ENCODE data around the gene PPDPF.

Gene PPDPF

GRCh38 chr20:63499338-63499969, 21.1 kb upstream of the PPDPF start:
- Histone ChIP-seq H3K4me3 (ENCODE audit: low read length) (no peak overlapping the region), H4K20me1 (ENCODE audit: control insufficient read depth, insufficient read depth, low read depth, low read length) (peaks cover 9% of the 10 kb centered on the region; the same call in 1 of the 2 replicates), H3K4me2 (ENCODE audit: low read length) (no peak overlapping the region; the same call in 1 of the 2 replicates), H3K79me2 (ENCODE audit: control insufficient read depth, low read length) (no peaks in the 10 kb centered on the region), H3K4me1 (ENCODE audit: control insufficient read depth, low read length) (peaks cover 20% of the 10 kb centered on the region), H3F3A (ENCODE audit: control insufficient read depth, insufficient read depth) (no peaks in the 10 kb centered on the region; the same call in 1 of the 2 replicates), H3K27me3 (ENCODE audit: control insufficient read depth, low read length) (peaks cover 7% of the 10 kb centered on the region; the same call in 1 of the 2 replicates), H3K36me3 (ENCODE audit: control insufficient read depth, low read length) (no peaks in the 10 kb centered on the region), H3K27ac (ENCODE audit: low read depth, low read length) (no peak overlapping the region), H3K9me3 (ENCODE audit: control insufficient read depth, insufficient read depth, low read length) (no peaks in the 10 kb centered on the region), H3K9me2 (replicated peaks; ENCODE audit: control insufficient read depth, low read length) (no peaks in the 10 kb centered on the region)
- no peak for TF ChIP-seq CTCF (IDR thresholded peaks at IDR 0.05; ENCODE audit: low read depth, low read length, poor library complexity, severe bottlenecking)
- no peak for TF ChIP-seq EZH2phosphoT487 (IDR thresholded peaks at IDR 0.05; ENCODE audit: borderline replicate concordance, low read length)

- no peaks in the 10 kb centered on the region; the same call in 1 of the 2 replicates for H3F3A ChIP-seq (ENCODE audit: control insufficient read depth, insufficient read depth)
- no peak overlapping the region for H3K4me3 ChIP-seq (ENCODE audit: low read length)
- no peak for TF ChIP-seq EZH2phosphoT487 (IDR thresholded peaks at IDR 0.05; ENCODE audit: borderline replicate concordance, low read length)
- TF ChIP-seq CTCF (IDR thresholded peaks at IDR 0.05; ENCODE audit: low read depth, low read length, poor library complexity, severe bottlenecking), result no peak
- no peaks in the 10 kb centered on the region for H3K9me2 ChIP-seq (replicated peaks; ENCODE audit: control insufficient read depth, low read length)
- H3K79me2 ChIP-seq (ENCODE audit: control insufficient read depth, low read length), result no peaks in the 10 kb centered on the region
- H3K27ac ChIP-seq (ENCODE audit: low read depth, low read length), result no peak overlapping the region
- peaks cover 7% of the 10 kb centered on the region; the same call in 1 of the 2 replicates for H3K27me3 ChIP-seq (ENCODE audit: control insufficient read depth, low read length)
- H3K4me2 ChIP-seq (ENCODE audit: low read length), result no peak overlapping the region
- H4K20me1 ChIP-seq (ENCODE audit: control insufficient read depth, insufficient read depth, low read depth, low read length), result peaks cover 9% of the 10 kb centered on the region; the same call in 1 of the 2 replicates
- H3K36me3 ChIP-seq (ENCODE audit: control insufficient read depth, low read length), result no peaks in the 10 kb centered on the region
- peaks cover 20% of the 10 kb centered on the region for H3K4me1 ChIP-seq (ENCODE audit: control insufficient read depth, low read length)
- no peaks in the 10 kb centered on the region for H3K9me3 ChIP-seq (ENCODE audit: control insufficient read depth, insufficient read depth, low read length)
Observed at GRCh38 chr20:63500151-63500901, 20.2 kb upstream of the PPDPF start.

GRCh38 chr20:63500902-63501817, 19.4 kb upstream of the PPDPF start:
- no peaks in the 10 kb centered on the region for H3K79me2 ChIP-seq (ENCODE audit: control insufficient read depth, low read length)
- no peaks in the 10 kb centered on the region for H3K9me3 ChIP-seq (ENCODE audit: control insufficient read depth, insufficient read depth, low read length)
- H3K4me2 ChIP-seq (ENCODE audit: low read length), result peak overlapping the region; percentile 67
- H4K20me1 ChIP-seq (ENCODE audit: control insufficient read depth, insufficient read depth, low read depth, low read length), result peaks cover 9% of the 10 kb centered on the region; the same call in 1 of the 2 replicates
- H3K4me1 ChIP-seq (ENCODE audit: control insufficient read depth, low read length), result peaks cover 19% of the 10 kb centered on the region
- H3K27ac ChIP-seq (ENCODE audit: low read depth, low read length), result no peak overlapping the region
- H3K27me3 ChIP-seq (ENCODE audit: control insufficient read depth, low read length), result peaks cover 7% of the 10 kb centered on the region; the same call in 1 of the 2 replicates
- TF ChIP-seq EZH2phosphoT487 (IDR thresholded peaks at IDR 0.05; ENCODE audit: borderline replicate concordance, low read length), result no peak
- no peak for TF ChIP-seq CTCF (IDR thresholded peaks at IDR 0.05; ENCODE audit: low read depth, low read length, poor library complexity, severe bottlenecking)
- no peaks in the 10 kb centered on the region; the same call in 1 of the 2 replicates for H3F3A ChIP-seq (ENCODE audit: control insufficient read depth, insufficient read depth)
- H3K9me2 ChIP-seq (replicated peaks; ENCODE audit: control insufficient read depth, low read length), result no peaks in the 10 kb centered on the region
- H3K36me3 ChIP-seq (ENCODE audit: control insufficient read depth, low read length), result no peaks in the 10 kb centered on the region
- peak overlapping the region; percentile 51 for H3K4me3 ChIP-seq (ENCODE audit: low read length)

Data from DOHH2 (cell line).